OCI-LY1 (cell line): ENCODE results near the gene CXCL17.

Experiments
- EZH2 ChIP-seq: fragments of 200-600 bp; sonication (generic), shearing (Covaris generic); IDR thresholded peaks from 2 replicates; pipeline ENCODE4 v1.8.0; 2017; ENCODE audit warnings: borderline replicate concordance, mixed run types, mild to moderate bottlenecking, antibody characterized with exemption, low read length, moderate library complexity, mixed read lengths
- TF ChIP-seq, protein P1 (sequence below): fragments of 200-600 bp; sonication (generic), shearing (Covaris generic); IDR thresholded peaks from 2 replicates; pipeline ENCODE4 v1.5.1; 2017; ENCODE audit warnings: mild to moderate bottlenecking, antibody characterized with exemption, low read length, moderate library complexity, mixed read lengths

DNA sequence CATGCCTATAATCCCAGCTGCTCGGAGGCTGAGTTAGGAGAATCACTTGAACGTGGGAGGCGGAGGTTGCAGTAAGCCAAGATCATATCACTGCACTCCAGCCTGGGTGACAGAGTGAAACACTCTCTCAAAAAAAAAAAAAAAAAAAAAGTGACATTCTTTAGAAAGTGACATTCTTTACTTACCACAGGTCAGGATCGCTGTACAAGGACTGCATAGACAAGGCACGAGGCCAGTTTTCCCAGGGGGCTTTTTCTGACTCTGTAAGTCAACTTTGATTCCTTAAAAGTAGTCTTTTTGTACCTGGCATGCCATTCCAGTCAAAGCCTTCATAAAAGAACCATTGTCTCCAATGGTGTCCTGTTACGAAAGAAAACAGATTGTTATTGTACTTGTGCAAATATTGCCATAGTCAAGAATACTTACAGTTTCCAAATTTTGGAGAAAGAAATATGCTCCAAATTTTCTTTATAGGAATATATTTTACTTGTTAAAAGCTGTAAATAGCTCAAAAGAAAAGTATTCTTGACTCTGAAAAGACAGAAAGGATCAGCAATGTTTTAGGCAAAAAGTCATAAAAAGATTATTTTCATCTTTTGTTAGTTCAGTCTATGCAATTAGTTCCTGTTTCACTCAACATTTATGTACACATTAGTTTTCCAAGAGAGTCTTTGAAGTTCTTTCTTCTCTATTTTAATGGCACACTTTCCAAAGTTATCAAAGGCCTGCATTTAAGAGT, 46.2 kb upstream of the CXCL17 start:
- TF ChIP-seq, protein P1, sequence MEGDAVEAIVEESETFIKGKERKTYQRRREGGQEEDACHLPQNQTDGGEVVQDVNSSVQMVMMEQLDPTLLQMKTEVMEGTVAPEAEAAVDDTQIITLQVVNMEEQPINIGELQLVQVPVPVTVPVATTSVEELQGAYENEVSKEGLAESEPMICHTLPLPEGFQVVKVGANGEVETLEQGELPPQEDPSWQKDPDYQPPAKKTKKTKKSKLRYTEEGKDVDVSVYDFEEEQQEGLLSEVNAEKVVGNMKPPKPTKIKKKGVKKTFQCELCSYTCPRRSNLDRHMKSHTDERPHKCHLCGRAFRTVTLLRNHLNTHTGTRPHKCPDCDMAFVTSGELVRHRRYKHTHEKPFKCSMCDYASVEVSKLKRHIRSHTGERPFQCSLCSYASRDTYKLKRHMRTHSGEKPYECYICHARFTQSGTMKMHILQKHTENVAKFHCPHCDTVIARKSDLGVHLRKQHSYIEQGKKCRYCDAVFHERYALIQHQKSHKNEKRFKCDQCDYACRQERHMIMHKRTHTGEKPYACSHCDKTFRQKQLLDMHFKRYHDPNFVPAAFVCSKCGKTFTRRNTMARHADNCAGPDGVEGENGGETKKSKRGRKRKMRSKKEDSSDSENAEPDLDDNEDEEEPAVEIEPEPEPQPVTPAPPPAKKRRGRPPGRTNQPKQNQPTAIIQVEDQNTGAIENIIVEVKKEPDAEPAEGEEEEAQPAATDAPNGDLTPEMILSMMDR = no peak
- TF ChIP-seq EZH2 = no peak
